Muscle layer of duodenum (tissue), 2 donors: ENCODE results near the gene ACER3.
"Not testable (repeated sequence)": the region's sequence is repeated elsewhere in the genome, so short reads cannot be mapped to it uniquely, and the experiment has no call there.

ENCODE experiments used
- H3K27ac ChIP-seq: one replicate; pipeline ENCODE4 v1.7.0; 2013; ENCODE audit warnings: mild to moderate bottlenecking, low read length
- H3K27me3 ChIP-seq: one replicate; pipeline ENCODE4 v1.7.0; 2013; ENCODE audit warnings: low read depth, mild to moderate bottlenecking, control low read depth, low read length
- H3K36me3 ChIP-seq, 2 donors: one replicate each; pipeline ENCODE4 v1.7.0; 2013; ENCODE audit warnings: low read length in 2 of 2, control low read depth in 1 of 2, mild to moderate bottlenecking in 1 of 2; ENCODE audit not compliant: insufficient read depth in 2 of 2, control insufficient read depth in 1 of 2
- H3K4me1 ChIP-seq, 2 donors: one replicate each; pipeline ENCODE4 v1.7.0; 2013; ENCODE audit warnings: low read length in 2 of 2, mild to moderate bottlenecking in 2 of 2, control low read depth in 1 of 2, moderate library complexity in 1 of 2; ENCODE audit not compliant: insufficient read depth in 2 of 2, control insufficient read depth in 1 of 2
- H3K4me3 ChIP-seq, 2 donors: one replicate each; pipeline ENCODE4 v1.7.0; 2013; ENCODE audit warnings: low read length in 2 of 2, low read depth in 1 of 2, mild to moderate bottlenecking in 1 of 2
- H3K9me3 ChIP-seq, 2 donors: one replicate each; pipeline ENCODE4 v1.7.0; 2013; ENCODE audit warnings: low read length in 2 of 2, control low read depth in 1 of 2, mild to moderate bottlenecking in 1 of 2; ENCODE audit not compliant: control insufficient read depth in 1 of 2
- donor health status: healthy.

ACER3 gene

DNA sequence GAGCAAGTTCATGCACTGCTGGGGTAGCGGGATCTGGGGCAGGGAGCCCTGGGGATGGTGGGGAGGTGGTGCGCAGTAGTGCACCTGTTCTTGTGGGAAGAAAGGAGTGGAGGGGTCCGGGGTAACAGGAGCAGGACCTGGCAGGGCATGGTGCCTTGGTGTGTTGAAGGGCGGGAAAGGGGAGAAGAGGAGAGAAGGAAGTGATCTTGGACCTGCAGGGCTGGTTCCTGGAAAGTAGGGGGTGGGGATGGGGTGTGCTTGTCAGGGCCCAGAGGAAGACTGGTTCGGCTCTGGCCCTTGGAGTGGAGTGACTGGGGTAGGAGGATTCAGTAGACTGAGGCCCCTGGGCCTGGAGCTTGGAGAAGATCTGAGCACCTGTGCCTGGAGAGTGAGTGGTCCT is 195.2 kb downstream of the ACER3 start:
- Histone ChIP-seq H3K4me1 (no peaks in the 10 kb centered on the region), H3K27ac (no peak overlapping the region), H3K27me3 (no peaks in the 10 kb centered on the region), H3K36me3 (no peaks in the 10 kb centered on the region), H3K9me3 (peaks cover 0 to 17% of the 10 kb centered on the region in 2 donors), H3K4me3 (no peak overlapping the region)

DNA sequence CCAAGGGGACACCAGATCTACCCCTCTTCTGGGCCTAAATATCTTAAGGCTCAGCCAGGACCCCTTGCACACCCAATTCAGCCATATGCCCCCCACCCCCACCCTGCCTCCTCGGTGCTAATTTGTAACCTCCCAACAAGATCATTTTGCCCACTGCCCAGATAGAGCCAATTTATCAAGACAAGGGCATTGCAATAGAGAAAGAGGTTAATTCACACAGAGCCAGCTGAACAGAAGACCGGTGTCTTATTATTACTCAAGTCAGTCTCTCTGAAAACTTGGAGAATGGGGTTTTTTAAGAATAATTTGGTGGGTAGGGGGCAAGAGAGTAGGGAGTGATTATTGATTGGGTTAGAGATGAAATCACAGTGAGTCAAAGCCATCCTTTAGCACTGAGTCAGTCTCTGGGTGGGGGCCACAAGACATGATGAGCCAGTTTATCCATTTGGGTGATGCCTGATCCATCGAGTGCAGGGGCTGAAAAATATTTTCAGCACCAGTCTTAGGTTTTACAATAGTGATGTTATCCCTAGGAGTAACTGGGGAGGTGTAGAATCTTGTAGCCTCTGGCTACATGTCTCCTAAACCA is 196.2 kb downstream of the ACER3 start:
- Histone ChIP-seq H3K9me3 (peaks cover 0 to 17% of the 10 kb centered on the region in 2 donors), H3K4me3 (no peak overlapping the region), H3K27me3 (no peaks in the 10 kb centered on the region)

GRCh38 chr11:77057938-77058474 is 197.3 kb downstream of the ACER3 start:
- H3K36me3 ChIP-seq = no peaks in the 10 kb centered on the region
- H3K4me1 ChIP-seq = no peaks in the 10 kb centered on the region
- H3K4me3 ChIP-seq = no peak overlapping the region
- no peak overlapping the region for H3K27ac ChIP-seq
- peaks cover 0 to 17% of the 10 kb centered on the region in 2 donors for H3K9me3 ChIP-seq
- H3K27me3 ChIP-seq = no peaks in the 10 kb centered on the region

More for the DNA sequence above, 196.2 kb downstream of the ACER3 start:
- no peaks in the 10 kb centered on the region for H3K4me1 ChIP-seq
- no peak overlapping the region for H3K27ac ChIP-seq
- H3K36me3 ChIP-seq = no peaks in the 10 kb centered on the region

DNA sequence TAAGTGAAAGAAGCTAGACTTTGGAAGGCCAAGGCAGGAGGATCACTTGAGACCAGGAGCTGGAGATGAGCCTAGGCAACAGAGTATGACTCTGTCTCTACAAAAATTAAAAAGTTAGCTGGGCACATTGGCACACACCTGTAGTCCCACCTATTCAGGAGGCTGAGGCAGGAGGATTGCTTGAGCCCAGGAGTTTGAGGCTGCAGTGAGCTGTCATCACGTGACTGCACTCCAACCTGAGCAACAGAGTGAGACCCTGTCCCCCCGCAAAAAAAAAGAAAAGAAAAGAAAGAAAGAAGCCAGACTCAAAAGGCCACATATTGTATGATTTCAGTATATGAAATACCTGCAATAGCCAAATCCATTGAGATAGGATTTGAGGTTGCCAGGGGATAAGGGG is 198.2 kb downstream of the ACER3 start:
- Histone ChIP-seq H3K27ac (no peak overlapping the region), H3K36me3 (no peaks in the 10 kb centered on the region), H3K4me1 (no peaks in the 10 kb centered on the region)

GRCh38 chr11:77059806-77060205 is 199.1 kb downstream of the ACER3 start:
- Histone ChIP-seq H3K27me3 (no peaks in the 10 kb centered on the region), H3K36me3 (no peaks in the 10 kb centered on the region), H3K4me3 (no peak overlapping the region), H3K27ac (no peak overlapping the region), H3K4me1 (no peaks in the 10 kb centered on the region), H3K9me3 (peaks cover 0 to 17% of the 10 kb centered on the region in 2 donors)

More for the DNA sequence above, 198.2 kb downstream of the ACER3 start:
- H3K4me3 ChIP-seq = no peak overlapping the region
- H3K9me3 ChIP-seq = peaks cover 0 to 17% of the 10 kb centered on the region in 2 donors
- H3K27me3 ChIP-seq = no peaks in the 10 kb centered on the region

DNA sequence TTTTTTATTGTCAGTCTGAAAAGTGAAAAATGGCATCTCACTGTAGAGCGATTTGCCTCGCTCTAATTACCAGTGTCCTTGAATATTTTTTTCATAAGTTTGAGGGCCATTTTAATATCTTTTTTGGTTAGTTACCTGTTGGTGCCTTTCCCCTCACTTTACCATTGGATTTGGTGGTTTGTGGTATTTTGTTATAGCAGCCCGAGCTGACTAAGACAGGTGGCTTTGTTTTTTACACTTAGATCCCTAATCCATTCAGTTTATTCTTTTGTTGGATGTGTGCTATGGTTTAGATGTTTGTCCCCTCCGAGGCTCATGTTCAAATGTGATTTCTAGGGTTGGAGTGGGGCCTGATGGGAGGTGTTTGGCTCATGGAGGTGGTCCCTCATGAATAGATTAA is 199.5 kb downstream of the ACER3 start:
- Histone ChIP-seq H3K36me3 (no peaks in the 10 kb centered on the region), H3K4me3 (no peak overlapping the region), H3K9me3 (peaks cover 0 to 17% of the 10 kb centered on the region in 2 donors), H3K4me1 (no peaks in the 10 kb centered on the region), H3K27me3 (no peaks in the 10 kb centered on the region), H3K27ac (no peak overlapping the region)

- H3K4me3 ChIP-seq, H3K4me1 ChIP-seq, H3K27me3 ChIP-seq, H3K27ac ChIP-seq, H3K36me3 ChIP-seq: not testable (repeated sequence)
- H3K9me3 ChIP-seq = peaks cover 0 to 11% of the 10 kb centered on the region in 2 donors
Observed at GRCh38 chr11:77061258-77061657, 200.5 kb downstream of the ACER3 start.

- Histone ChIP-seq H3K27me3 (no peaks in the 10 kb centered on the region), H3K4me3 (no peak overlapping the region), H3K36me3 (no peaks in the 10 kb centered on the region), H3K4me1 (peaks cover 2% of the 10 kb centered on the region in 2 donors), H3K9me3 (no peaks in the 10 kb centered on the region), H3K27ac (peak overlapping the region; percentile 23)
Observed at GRCh38 chr11:77062924-77063323, 202.2 kb downstream of the ACER3 start.

DNA sequence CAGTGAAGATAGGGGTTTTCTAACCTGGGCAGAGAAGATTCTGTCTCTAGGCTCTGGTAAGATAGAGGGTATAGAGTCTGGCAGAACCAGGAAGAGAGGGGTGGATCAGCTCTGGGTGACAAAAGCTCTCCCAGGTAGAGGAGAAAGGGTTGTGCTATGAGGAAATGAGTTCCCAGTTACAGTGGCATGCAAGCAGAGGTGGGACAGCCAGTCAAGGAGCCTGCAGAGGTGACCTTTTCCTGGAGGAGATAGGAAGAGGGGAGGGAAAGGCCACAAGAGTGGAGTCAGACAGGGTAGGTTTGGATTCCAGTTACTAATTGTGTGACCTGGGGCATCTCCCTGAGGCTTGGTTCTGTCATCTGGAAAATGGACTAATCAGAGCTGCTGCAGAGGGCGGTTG is 202.7 kb downstream of the ACER3 start:
- Histone ChIP-seq H3K4me1 (peaks cover 6 to 7% of the 10 kb centered on the region in 2 donors), H3K9me3 (no peaks in the 10 kb centered on the region), H3K4me3 (no peak overlapping the region), H3K27ac (peak overlapping the region; percentile 23), H3K36me3 (no peaks in the 10 kb centered on the region), H3K27me3 (no peaks in the 10 kb centered on the region)

DNA sequence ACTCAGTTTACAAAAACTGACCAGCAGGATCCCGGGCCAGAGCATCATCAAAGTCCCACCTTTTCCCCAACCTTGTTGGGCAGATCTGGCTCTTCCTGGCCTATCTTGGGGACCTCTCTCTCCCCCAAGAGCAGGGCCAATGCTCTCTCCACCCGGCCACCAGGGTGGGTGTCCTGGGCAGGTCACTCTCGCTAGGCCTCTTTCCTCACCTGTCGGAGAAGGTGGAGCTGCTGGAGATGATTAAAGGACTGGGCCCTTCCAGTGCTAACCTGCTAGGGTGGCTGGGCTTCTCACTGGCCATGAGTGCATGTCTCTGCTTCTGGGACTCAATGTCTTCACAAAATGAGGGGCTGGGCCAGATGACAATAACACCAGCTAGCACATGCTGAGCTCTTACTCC is 203.1 kb downstream of the ACER3 start:
- Histone ChIP-seq H3K4me3 (no peak overlapping the region), H3K27ac (no peak overlapping the region), H3K36me3 (no peaks in the 10 kb centered on the region)

GRCh38 chr11:77064648-77065217 is 204.0 kb downstream of the ACER3 start:
- H3K27me3 ChIP-seq = no peaks in the 10 kb centered on the region
- H3K36me3 ChIP-seq = no peaks in the 10 kb centered on the region
- no peaks in the 10 kb centered on the region for H3K9me3 ChIP-seq
- H3K4me3 ChIP-seq = no peak overlapping the region
- H3K27ac ChIP-seq = no peak overlapping the region
- H3K4me1 ChIP-seq = peaks cover 6 to 16% of the 10 kb centered on the region in 2 donors

More for the DNA sequence above, 203.1 kb downstream of the ACER3 start:
- H3K4me1 ChIP-seq = peaks cover 6 to 12% of the 10 kb centered on the region in 2 donors
- H3K9me3 ChIP-seq = no peaks in the 10 kb centered on the region
- no peaks in the 10 kb centered on the region for H3K27me3 ChIP-seq

GRCh38 chr11:77065878-77066228 is 205.1 kb downstream of the ACER3 start:
- no peaks in the 10 kb centered on the region for H3K36me3 ChIP-seq
- H3K27me3 ChIP-seq = no peaks in the 10 kb centered on the region
- no peaks in the 10 kb centered on the region for H3K9me3 ChIP-seq
- peaks cover 6 to 21% of the 10 kb centered on the region in 2 donors for H3K4me1 ChIP-seq
- H3K4me3 ChIP-seq = peak overlapping the region; percentile 67 to 75
- H3K27ac ChIP-seq = peak overlapping the region; percentile 80
